NB4 (cell line): ENCODE results near the gene UNC13B.

Source experiments
- CTCF ChIP-seq: IDR thresholded peaks from one replicate; pipeline ENCODE4 v1.5.1; 2012; ENCODE audit warnings: low read depth, low read length
- MYC ChIP-seq: IDR thresholded peaks from 2 replicates; pipeline ENCODE4 v1.6.1; 2011; ENCODE audit warnings: low read depth, low read length
- POLR2A ChIP-seq: IDR thresholded peaks from 2 replicates; pipeline ENCODE4 v1.6.1; 2011; ENCODE audit warnings: mild to moderate bottlenecking; ENCODE audit not compliant: insufficient read length; ENCODE audit errors: extremely low read depth
- TF ChIP-seq, protein P1 (sequence below): IDR thresholded peaks from 2 replicates; pipeline ENCODE4 v1.6.1; 2011; ENCODE audit warnings: low read depth, low read length

GRCh38 chr9:35195683-35196082, 33.9 kb downstream of the UNC13B start:
- no peak for TF ChIP-seq CTCF
- TF ChIP-seq MYC, result no peak
- TF ChIP-seq POLR2A, result no peak
- TF ChIP-seq, protein P1, sequence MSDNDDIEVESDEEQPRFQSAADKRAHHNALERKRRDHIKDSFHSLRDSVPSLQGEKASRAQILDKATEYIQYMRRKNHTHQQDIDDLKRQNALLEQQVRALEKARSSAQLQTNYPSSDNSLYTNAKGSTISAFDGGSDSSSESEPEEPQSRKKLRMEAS, result no peak
